GM18907 (cell line): ENCODE measurements around the gene USP3.

Experiments
- ATAC-seq: cut with Tn5 transposase; IDR thresholded peaks from one replicate; pipeline ENCODE4 v1.9.1; 2021; ENCODE audit warnings: mild to moderate bottlenecking, moderate library complexity; ENCODE audit not compliant: unreplicated experiment

The USP3 gene

DNA sequence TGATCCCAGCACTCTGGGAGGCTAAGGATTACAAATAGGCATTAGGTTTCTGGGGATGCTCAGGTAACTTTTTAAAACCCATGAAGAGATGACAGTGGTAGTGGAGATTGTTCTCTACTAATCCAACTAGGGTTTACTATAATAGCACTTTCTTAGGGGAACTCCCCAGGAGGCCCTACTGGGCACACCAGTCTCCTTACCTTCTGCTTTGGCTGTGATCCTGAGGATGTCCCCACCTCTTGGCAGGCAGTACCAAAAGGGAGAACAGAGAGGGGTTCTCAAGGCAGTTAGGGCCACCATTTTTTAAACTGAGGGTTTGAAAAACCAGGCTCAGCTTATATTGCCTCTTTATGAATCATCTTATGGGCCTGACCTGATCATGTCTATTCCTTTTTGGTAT is 77.8 kb downstream of the USP3 start:
- no peak for ATAC-seq

- ATAC-seq: no peak
Measured at GRCh38 chr15:63582718-63583426, 78.5 kb downstream of the USP3 start.

DNA sequence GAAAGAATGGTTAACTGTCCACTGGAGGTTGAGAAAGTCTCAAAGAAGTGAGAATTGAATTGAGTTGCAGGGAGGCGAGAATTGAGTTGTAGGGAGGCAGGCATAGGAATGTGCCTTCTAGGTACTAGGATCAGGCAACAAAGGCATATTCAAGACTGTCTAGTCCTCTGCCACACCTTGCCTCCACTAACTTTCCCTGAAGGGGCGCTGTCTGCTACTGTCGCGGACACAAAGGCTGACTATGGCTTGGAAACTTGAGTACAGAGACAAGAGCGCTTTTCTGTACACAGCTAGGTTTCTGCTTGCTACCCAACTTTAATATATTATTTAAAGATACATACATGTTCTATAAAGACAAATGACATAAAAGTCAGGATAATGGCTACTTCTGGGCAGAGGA is 82.4 kb downstream of the USP3 start:
- no peak for ATAC-seq

DNA sequence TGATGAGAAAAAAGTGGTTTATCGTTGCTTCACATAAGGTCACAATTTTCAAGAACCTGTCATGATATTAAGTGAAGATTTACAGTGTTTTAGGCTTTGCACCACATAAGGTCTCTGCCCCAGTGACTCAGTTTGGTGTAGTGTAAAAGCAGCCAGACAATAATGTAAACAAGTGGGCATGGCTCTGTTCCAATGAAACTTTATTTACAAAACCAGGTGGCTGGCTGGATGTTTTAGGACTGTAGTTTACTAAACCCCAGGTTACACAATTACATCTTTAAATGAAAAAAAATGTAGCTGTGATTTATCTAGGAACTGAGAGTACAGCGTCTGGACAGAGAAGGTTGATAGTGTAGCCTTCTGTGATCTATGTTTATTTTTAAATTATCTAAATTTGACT is 83.1 kb downstream of the USP3 start:
- no peak for ATAC-seq

- ATAC-seq: no peak
Measured at GRCh38 chr15:63588826-63589225, 84.4 kb downstream of the USP3 start.

GRCh38 chr15:63593705-63594671 is 89.6 kb downstream of the USP3 start:
- ATAC-seq: no peak

GRCh38 chr15:63595065-63595464 is 90.7 kb downstream of the USP3 start:
- ATAC-seq: no peak

DNA sequence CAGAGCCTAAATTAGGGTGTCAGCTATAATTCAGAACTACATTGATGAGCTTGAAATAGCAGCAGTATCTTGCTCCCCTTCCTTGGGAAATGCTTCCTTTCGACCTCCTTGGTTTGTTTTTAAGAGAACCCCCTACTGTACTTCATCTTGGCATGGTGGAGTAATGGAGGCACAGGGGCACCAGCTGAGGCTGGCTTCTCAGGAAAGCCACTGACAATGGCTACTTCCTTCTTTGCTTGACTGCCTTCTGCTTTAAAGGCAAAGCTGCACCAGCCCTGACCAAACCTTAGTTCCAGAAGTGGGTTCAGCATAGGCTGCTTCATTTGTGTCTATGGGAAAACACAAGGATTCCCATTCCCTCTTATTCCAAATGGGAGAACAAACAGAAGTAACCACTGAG is 91.3 kb downstream of the USP3 start:
- ATAC-seq: no peak

- no peak for ATAC-seq
Measured at GRCh38 chr15:63596676-63597037, 92.3 kb downstream of the USP3 start.

DNA sequence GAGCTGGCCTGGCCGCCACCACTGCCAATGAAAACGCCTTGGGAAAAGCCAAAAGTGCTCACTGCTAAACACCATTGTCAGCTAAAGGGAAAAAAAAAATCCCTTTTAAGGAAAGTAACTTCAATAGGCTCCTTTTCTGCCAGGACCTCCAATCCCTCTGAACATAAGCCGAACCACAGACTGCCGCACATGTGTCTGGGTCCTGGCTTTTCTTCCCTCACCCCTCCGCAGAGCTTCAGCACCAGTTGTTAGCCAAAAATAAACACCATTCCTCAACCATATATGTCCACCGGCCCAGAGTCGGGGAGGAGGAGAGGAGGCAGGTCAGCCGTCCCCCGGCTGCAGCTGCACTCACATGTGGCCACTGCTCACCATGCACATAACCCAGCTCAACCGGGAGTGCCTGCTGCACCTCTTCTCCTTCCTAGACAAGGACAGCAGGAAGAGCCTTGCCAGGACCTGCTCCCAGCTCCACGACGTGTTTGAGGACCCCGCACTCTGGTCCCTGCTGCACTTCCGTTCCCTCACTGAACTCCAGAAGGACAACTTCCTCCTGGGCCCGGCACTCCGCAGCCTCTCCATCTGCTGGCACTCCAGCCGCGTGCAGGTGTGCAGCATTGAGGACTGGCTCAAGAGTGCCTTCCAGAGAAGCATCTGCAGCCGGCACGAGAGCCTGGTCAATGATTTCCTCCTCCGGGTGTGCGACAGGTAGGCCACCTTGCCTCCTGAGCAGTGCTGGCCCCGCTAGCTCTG is 92.8 kb downstream of the USP3 start, which contains the start of gene FBXL22:
Gene FBXL22, plus strand, starts transcription at position 350 of the 753 bp plus-strand sequence. Its CDS starts 6 bp downstream, at position 356.
- ATAC-seq: no peak

GRCh38 chr15:63597821-63598220 is 93.4 kb downstream of the USP3 start:
- no peak for ATAC-seq

DNA sequence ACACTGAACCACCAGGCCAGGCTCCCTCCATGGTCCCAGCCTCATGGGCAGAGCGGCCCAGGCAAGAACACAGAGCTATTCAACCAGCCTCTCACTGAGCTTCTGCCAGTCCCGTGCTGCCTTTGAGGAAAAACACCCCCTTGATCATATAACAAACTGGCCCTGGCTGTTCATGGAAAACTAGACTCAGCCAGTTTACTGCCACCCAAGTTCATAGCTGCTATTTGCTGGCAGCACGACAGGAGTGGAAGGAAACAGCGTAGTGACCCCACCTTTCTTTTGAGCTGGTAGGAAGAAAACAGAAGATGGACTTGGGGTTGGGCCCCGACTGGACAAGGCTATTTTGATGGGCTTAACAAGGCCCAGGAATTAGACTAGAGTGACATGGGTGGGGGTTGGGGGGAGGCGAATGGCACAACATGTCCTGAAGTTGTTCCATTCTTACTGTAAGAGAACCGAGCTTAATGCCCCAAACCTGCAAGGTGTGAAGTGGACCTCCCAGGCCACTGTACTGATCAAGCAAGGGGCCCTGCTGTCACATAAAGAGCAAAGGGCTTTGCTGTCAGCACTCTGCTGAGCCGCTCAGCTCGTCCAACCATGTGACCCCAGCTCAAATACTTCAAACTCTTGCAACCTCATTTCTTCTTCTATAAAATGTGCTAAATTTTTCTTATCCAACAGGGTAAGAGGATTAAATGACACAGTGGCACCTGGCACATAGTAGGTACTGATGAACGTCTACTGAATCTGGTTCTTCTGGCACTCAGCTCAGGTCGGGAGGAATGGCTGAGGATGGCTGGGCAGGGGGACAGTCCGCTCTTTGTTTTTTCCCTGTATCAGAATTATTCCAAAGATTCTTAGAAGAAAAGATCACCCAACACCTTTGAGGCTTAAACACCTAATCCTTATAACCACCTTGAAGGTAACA is 94.3 kb downstream of the USP3 start:
- no peak for ATAC-seq

- no peak for ATAC-seq
Measured at GRCh38 chr15:63599401-63600000, 95.1 kb downstream of the USP3 start.

GRCh38 chr15:63600001-63600615 is 95.7 kb downstream of the USP3 start:
- peak; percentile 7 for ATAC-seq

- ATAC-seq: peak; percentile 69
Measured at GRCh38 chr15:63600616-63601025, 96.2 kb downstream of the USP3 start.

DNA sequence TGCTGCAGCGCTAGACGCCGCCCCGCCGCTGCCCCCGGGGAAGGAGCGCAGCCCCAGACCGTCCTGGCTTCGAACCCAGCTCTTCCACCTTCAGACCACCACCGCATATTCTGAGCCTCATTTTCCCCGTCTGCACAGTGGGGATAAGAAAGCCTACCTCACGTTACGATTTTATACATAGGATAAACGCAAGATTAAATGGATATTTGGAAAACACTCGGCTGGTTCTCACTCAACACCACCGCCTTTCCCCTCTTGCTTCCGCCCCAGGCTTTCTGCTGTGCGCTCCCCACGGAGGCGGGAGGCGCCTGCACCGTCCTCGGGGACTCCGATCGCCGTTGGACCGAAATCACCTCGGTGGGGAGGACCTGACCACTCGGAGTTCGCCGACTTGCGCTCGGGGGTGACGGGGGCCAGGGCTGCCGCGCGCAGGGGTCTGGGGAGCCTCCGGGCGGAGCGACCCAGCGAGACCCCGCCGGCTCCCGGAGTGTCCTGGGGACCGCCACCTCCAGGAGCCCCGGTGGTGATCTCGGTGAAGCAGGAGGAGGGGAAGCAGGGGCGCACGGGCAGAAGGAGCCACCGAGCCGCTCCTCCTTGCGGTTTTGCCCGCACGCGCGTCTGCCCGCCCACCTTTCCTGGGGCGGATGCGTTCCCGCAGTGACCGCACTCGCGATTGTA is 96.8 kb downstream of the USP3 start:
- peak; percentile 15 for ATAC-seq

- no peak for ATAC-seq
Measured at GRCh38 chr15:63601704-63602185, 97.4 kb downstream of the USP3 start.

DNA sequence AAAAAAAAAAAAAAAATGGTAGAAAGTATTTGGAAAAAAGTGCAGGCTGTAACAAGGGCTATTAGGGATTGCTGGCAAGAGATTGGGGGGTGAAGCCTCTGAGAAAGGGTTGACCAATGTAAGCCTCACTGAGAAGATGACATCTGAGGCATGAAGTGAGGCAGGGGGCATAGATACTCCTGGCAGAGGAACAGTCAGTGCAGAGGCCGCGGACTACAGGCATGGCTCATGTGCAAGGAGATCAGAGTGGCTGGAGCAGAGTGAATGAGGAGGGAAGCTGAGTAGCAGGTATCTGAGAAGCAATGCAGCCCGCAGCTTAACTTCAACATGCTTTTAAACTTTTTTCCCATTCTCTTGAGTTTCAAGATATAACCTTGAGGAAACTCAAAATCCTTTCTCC is 98.2 kb downstream of the USP3 start:
- no peak for ATAC-seq

DNA sequence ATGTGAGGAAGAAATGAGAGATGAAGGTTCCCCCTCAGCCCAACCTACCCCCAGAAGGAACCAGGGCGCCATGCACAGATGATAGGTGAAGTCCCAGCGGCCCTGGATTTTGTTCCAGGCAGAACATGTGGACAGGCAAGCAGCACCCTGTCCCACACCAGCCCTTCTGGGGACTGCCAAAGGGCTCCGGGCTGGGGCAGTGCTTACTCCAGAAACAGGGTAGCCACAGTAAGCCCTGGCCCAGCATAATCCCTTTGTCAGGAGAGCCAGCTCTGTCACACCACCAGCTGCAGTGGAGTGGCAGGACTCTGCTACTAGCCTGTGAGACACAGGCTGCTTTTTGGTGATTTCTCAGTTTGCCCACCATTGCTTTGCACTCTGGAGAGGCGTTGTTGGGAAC is 99.1 kb downstream of the USP3 start:
- ATAC-seq: no peak
